Nephron progenitor cell (in vitro differentiated cells): ENCODE data around the gene TLR2.

ENCODE experiments used
- DNase-seq: peaks from one replicate; pipeline ENCODE4 v3.0.0; 2021
- H3K27ac Mint-ChIP-seq: 2 replicates; pipeline ENCODE4 v1.8.0; 2021; ENCODE audit warnings: mild to moderate bottlenecking, moderate library complexity, mixed read lengths
- H3K27me3 Mint-ChIP-seq: 2 replicates; pipeline ENCODE4 v1.8.0; 2021; ENCODE audit warnings: mild to moderate bottlenecking, low read depth, mixed read lengths; ENCODE audit not compliant: poor library complexity
- H3K36me3 Mint-ChIP-seq: 2 replicates; pipeline ENCODE4 v1.8.0; 2021; ENCODE audit warnings: low read depth, mixed read lengths
- H3K4me1 Mint-ChIP-seq: 2 replicates; pipeline ENCODE4 v1.8.0; 2021; ENCODE audit warnings: mixed read lengths
- H3K4me3 Mint-ChIP-seq: 2 replicates; pipeline ENCODE4 v1.8.0; 2021; ENCODE audit warnings: mild to moderate bottlenecking, moderate library complexity, mixed read lengths
- H3K9me3 Mint-ChIP-seq: 2 replicates; pipeline ENCODE4 v1.8.0; 2021; ENCODE audit warnings: mild to moderate bottlenecking, moderate library complexity, mixed read lengths
- TF ChIP-seq, protein P1 (sequence below): fragments of 200-600 bp; sonication (generic); IDR thresholded peaks from 2 replicates; pipeline ENCODE4 v1.5.0; 2021; ENCODE audit warnings: antibody characterized with exemption

TLR2 gene

DNA sequence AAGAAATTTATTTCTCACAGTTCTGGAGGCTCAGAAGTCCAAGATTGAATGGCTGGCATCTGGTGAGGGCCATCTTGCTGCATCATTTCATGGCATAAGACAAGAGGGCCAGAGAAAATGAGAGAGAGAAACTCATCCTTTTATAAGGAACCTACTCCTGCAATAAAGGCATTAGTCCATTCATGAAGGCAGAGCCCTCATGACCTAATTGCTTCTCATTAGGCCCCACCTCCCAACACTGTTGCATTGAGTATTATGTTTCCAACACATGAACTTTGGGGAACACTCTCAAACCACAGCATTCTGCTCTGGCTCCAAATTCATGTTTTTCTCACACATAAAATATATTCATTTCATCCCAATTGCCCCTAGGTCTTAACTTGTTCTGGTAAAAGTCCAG, 61.6 kb downstream of the TLR2 start:
- no peak for DNase-seq
- H3K9me3 Mint-ChIP-seq, result peaks cover 8% of the 10 kb centered on the region
- no peak overlapping the region for H3K4me3 Mint-ChIP-seq
- TF ChIP-seq, protein P1, sequence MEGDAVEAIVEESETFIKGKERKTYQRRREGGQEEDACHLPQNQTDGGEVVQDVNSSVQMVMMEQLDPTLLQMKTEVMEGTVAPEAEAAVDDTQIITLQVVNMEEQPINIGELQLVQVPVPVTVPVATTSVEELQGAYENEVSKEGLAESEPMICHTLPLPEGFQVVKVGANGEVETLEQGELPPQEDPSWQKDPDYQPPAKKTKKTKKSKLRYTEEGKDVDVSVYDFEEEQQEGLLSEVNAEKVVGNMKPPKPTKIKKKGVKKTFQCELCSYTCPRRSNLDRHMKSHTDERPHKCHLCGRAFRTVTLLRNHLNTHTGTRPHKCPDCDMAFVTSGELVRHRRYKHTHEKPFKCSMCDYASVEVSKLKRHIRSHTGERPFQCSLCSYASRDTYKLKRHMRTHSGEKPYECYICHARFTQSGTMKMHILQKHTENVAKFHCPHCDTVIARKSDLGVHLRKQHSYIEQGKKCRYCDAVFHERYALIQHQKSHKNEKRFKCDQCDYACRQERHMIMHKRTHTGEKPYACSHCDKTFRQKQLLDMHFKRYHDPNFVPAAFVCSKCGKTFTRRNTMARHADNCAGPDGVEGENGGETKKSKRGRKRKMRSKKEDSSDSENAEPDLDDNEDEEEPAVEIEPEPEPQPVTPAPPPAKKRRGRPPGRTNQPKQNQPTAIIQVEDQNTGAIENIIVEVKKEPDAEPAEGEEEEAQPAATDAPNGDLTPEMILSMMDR, result no peak
- no peaks in the 10 kb centered on the region for H3K27me3 Mint-ChIP-seq
- H3K4me1 Mint-ChIP-seq, result peaks cover 19% of the 10 kb centered on the region
- H3K27ac Mint-ChIP-seq, result no peak overlapping the region
- peaks cover 25% of the 10 kb centered on the region for H3K36me3 Mint-ChIP-seq

DNA sequence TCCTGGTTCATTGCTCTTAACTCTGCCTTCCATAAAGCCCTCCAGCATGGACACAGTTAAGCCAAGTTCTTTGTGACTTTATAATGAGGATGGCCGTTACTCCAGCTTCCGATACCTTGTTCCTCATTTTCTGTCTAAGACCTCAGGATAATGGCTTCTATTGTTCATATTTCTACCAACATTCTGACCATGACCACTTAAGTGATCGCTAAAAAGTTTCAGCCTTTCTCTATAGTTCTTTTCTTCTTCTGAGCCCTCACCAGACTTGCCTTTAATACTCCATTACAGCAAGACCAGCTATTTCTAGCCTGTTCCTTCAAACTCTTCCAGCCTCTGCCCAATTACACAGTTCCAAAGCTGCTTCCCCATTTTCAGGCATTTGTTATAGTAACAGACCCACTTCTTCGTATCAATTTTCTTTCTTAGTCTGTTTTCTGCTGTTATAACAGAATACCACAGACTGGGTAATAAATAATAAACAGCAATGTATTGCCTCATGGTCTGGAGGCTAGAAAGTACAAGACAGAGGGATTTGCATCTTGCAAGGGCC, 63.4 kb downstream of the TLR2 start:
- Mint-ChIP-seq H3K9me3 (no peaks in the 10 kb centered on the region), H3K27ac (no peak overlapping the region), H3K4me3 (no peak overlapping the region), H3K4me1 (peaks cover 19% of the 10 kb centered on the region), H3K36me3 (peaks cover 14% of the 10 kb centered on the region), H3K27me3 (no peaks in the 10 kb centered on the region)
- TF ChIP-seq, protein P1, result no peak
- no peak for DNase-seq

DNA sequence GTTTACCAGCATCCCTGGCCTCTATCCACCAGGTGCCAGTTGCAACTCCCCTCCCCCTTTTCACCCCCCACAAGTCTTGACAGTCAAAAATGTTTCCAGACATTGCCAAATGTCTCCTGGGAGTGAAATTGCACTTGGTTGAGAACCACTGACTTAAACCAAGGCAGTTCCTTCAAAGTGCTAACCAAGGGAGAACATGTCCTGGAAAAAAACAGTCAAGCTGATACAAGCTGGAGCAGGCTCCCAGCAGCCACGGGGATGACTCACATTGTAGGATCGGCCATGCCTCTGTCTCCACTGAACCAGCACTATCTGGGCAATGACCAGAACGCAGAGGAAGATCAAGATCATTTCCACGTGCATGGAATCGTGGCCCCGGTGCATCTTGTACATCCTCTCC, 64.3 kb downstream of the TLR2 start:
- H3K4me3 Mint-ChIP-seq, result no peak overlapping the region
- peak overlapping the region; percentile 61 for H3K27ac Mint-ChIP-seq
- H3K36me3 Mint-ChIP-seq, result peaks cover 10% of the 10 kb centered on the region
- TF ChIP-seq, protein P1, result no peak
- no peak for DNase-seq
- H3K9me3 Mint-ChIP-seq, result no peaks in the 10 kb centered on the region
- H3K4me1 Mint-ChIP-seq, result peaks cover 19% of the 10 kb centered on the region
- H3K27me3 Mint-ChIP-seq, result peaks cover 5% of the 10 kb centered on the region

DNA sequence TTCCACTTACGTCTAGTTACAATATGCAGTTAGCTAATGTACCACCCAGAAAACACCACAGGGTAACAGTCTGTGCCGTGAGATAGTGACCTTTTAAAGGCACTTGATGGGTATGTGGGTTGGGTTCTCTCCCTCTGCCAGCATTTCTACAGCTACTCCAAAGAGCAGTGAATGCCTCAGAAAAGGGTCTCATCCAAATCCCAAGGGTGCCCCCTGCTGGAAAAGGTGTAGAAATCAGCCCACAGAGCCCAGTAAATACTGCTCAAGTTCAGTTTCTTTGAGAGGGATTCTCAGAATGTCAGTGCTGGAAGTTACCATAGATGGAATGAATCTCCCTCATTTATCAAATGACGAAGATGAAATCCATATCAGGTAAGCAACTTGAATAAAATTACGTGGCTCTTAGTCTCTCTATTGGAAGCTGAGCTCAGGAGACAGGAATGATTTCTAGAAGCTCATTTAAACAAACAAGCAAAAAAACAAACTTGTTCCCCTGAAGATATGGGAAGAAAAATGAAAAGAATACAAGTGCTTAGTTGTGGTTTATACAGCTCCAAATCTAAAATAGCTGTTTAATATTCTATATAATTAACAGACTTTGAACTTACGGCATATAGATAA, 66.2 kb downstream of the TLR2 start:
- H3K4me1 Mint-ChIP-seq, result peaks cover 19% of the 10 kb centered on the region
- H3K36me3 Mint-ChIP-seq, result peaks cover 12% of the 10 kb centered on the region
- H3K4me3 Mint-ChIP-seq, result no peak overlapping the region
- no peak overlapping the region for H3K27ac Mint-ChIP-seq
- H3K27me3 Mint-ChIP-seq, result peaks cover 9% of the 10 kb centered on the region
- TF ChIP-seq, protein P1, result peak; percentile 69
- DNase-seq, result peak; percentile 76
- H3K9me3 Mint-ChIP-seq, result peaks cover 8% of the 10 kb centered on the region

DNA sequence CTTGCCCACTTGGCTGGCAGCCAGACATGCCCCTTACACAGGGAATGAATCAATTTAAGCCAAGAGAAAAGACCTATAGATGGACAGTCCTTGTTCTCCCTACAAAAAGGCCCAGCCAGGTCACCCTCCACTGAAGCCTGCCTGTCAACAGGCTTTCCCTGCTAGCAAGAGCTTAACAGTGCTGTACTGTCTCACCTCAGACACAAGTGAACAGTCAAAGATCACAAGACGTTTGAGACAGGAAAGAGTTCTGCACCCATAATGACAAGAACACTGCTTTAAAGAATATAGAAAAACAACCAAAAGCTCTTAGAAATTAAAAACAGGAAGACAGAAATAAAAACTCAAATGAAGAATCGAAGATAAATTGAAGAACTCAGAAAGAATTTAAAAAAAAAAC, 71.1 kb downstream of the TLR2 start:
- H3K27me3 Mint-ChIP-seq, result peaks cover 32% of the 10 kb centered on the region
- no peak overlapping the region for H3K27ac Mint-ChIP-seq
- no peak for DNase-seq
- peaks cover 8% of the 10 kb centered on the region for H3K9me3 Mint-ChIP-seq
- H3K4me1 Mint-ChIP-seq, result peaks cover 15% of the 10 kb centered on the region
- TF ChIP-seq, protein P1, result no peak
- H3K4me3 Mint-ChIP-seq, result no peak overlapping the region
- H3K36me3 Mint-ChIP-seq, result peaks cover 15% of the 10 kb centered on the region
